HEK293T (cell line): ENCODE measurements around the gene DDX41.

ENCODE experiments used
- CTCF ChIA-PET: fragments of 350-600 bp; formaldehyde crosslinking; extraction: SDS; loops from one replicate; lab custom pipeline; 2021; ENCODE audit warnings: antibody characterized with exemption, inconsistent platforms; lab: Yijun Ruan, JAX
- POLR2A ChIA-PET: fragments of 350-600 bp; formaldehyde crosslinking; extraction: SDS; loops from one replicate; lab custom pipeline; 2020; ENCODE audit warnings: antibody characterized with exemption, inconsistent platforms; lab: Yijun Ruan, JAX
- DNase-seq: peaks from one replicate; pipeline ENCODE4 v3.0.0; 2012; ENCODE audit warnings: mixed read lengths; ENCODE audit errors: extremely low spot score
- ARNT ChIP-seq: fragments of 450-650 bp; IDR thresholded peaks from 2 replicates; pipeline ENCODE4 v1.6.1; 2017; ENCODE audit warnings: mild to moderate bottlenecking
- BHLHE40 ChIP-seq: fragments of 450-650 bp; IDR thresholded peaks from 2 replicates; pipeline ENCODE4 v1.6.1; 2016; ENCODE audit warnings: mild to moderate bottlenecking, moderate library complexity, borderline replicate concordance
- CTBP1 ChIP-seq: fragments of 450-650 bp; IDR thresholded peaks from 2 replicates; pipeline ENCODE4 v1.6.1; 2016; ENCODE audit warnings: borderline replicate concordance
- ELF4 ChIP-seq: fragments of 450-650 bp; IDR thresholded peaks from 2 replicates; pipeline ENCODE4 v1.6.1; 2017; ENCODE audit warnings: antibody characterized with exemption
- FOXA1 ChIP-seq: fragments of 450-650 bp; IDR thresholded peaks from 2 replicates; pipeline ENCODE4 v1.6.1; 2016; ENCODE audit warnings: mild to moderate bottlenecking
- FOXK2 ChIP-seq: fragments of 450-650 bp; IDR thresholded peaks from 2 replicates; pipeline ENCODE4 v1.6.1; 2016; ENCODE audit warnings: mild to moderate bottlenecking
- FOXM1 ChIP-seq: fragments of 450-650 bp; IDR thresholded peaks from 2 replicates; pipeline ENCODE4 v1.6.1; 2017; ENCODE audit warnings: mild to moderate bottlenecking, borderline replicate concordance
- HDGF ChIP-seq: fragments of 450-650 bp; IDR thresholded peaks from 2 replicates; pipeline ENCODE4 v1.6.1; 2017; ENCODE audit warnings: antibody characterized with exemption, borderline replicate concordance
- L3MBTL2 ChIP-seq: fragments of 450-650 bp; conservative IDR thresholded peaks from 2 replicates; pipeline ENCODE4 v1.6.1; 2016; ENCODE audit warnings: mild to moderate bottlenecking
- LEF1 ChIP-seq: fragments of 450-650 bp; IDR thresholded peaks from 2 replicates; pipeline ENCODE4 v1.6.1; 2017; ENCODE audit warnings: mild to moderate bottlenecking, borderline replicate concordance
- NFRKB ChIP-seq: fragments of 450-650 bp; IDR thresholded peaks from 2 replicates; pipeline ENCODE4 v1.6.1; 2016; ENCODE audit warnings: mild to moderate bottlenecking, moderate library complexity
- PKNOX1 ChIP-seq: fragments of 450-650 bp; IDR thresholded peaks from 2 replicates; pipeline ENCODE4 v1.6.1; 2016
- SP1 ChIP-seq: fragments of 450-650 bp; IDR thresholded peaks from 2 replicates; pipeline ENCODE4 v1.6.1; 2017
- SUZ12 ChIP-seq: fragments of 450-650 bp; IDR thresholded peaks from 2 replicates; pipeline ENCODE4 v1.6.1; 2016; ENCODE audit warnings: mild to moderate bottlenecking
- TARDBP ChIP-seq: fragments of 450-650 bp; IDR thresholded peaks from 2 replicates; pipeline ENCODE4 v1.6.1; 2016
- ZNF384 ChIP-seq: fragments of 450-650 bp; IDR thresholded peaks from 2 replicates; pipeline ENCODE4 v1.6.1; 2016

DDX41 gene

GRCh38 chr5:177514541-177514940 lies 2.2 kb downstream of the DDX41 start:
- TF ChIP-seq TARDBP (no peak), FOXM1 (no peak), ZNF384 (no peak), SP1 (no peak), HDGF (no peak), L3MBTL2 (no peak)
- ChIA-PET CTCF (interaction anchor here (1.4 kb wide), 1 partner anchor 59 kb away, joined by 3 read pairs; no protein-coding TSS in a partner anchor), POLR2A (no interaction called here)
- DNase-seq, result no peak

DNA sequence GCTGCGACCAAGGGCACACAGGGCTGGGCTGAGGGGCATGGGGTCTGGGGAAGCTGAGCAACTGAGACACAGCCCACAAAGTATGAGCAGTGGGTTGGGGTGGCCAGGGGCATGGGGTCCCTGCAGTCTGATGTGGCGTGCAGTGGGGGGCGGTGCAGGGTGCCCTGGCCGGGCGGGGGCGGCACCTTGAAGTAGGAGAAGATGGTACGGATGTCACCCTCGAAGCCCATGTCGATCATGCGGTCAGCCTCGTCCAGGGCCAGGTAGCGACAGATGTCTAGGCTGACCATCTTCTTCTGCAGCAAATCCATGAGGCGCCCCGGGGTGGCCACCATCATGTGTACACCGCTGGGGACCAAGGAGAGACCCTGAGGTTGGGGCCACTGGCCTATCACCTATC lies 3.3 kb downstream of the DDX41 start:
- TF ChIP-seq ZNF384 (no peak), TARDBP (no peak), FOXA1 (no peak), ELF4 (no peak), NFRKB (no peak), FOXK2 (no peak), ARNT (no peak), FOXM1 (no peak), CTBP1 (no peak), LEF1 (no peak), PKNOX1 (no peak), HDGF (no peak), SP1 (no peak), SUZ12 (no peak)
- ChIA-PET CTCF (no interaction called here), POLR2A (no interaction called here)
- no peak for DNase-seq

- POLR2A ChIA-PET, result no interaction called here
- CTCF ChIA-PET, result no interaction called here
- TF ChIP-seq ELF4 (no peak), ZNF384 (no peak), L3MBTL2 (no peak), CTBP1 (no peak), TARDBP (no peak), FOXK2 (no peak), SP1 (no peak), BHLHE40 (no peak), LEF1 (no peak), HDGF (no peak), FOXA1 (no peak), SUZ12 (no peak), NFRKB (no peak), ARNT (no peak), PKNOX1 (no peak)
Measured at GRCh38 chr5:177512736-177513380, 3.9 kb downstream of the DDX41 start.

GRCh38 chr5:177511796-177512675 lies 4.7 kb downstream of the DDX41 start:
- ChIA-PET POLR2A (no interaction called here), CTCF (interaction anchor here (1.5 kb wide), 2 partner anchors 11 to 55 kb away, joined by 3 to 5 read pairs; no protein-coding TSS in a partner anchor)
- TF ChIP-seq BHLHE40 (no peak), FOXK2 (no peak), SUZ12 (no peak), PKNOX1 (no peak), SP1 (no peak), ELF4 (no peak), FOXA1 (no peak), L3MBTL2 (no peak), ZNF384 (no peak), CTBP1 (no peak), ARNT (no peak), NFRKB (no peak), TARDBP (no peak), FOXM1 (no peak), LEF1 (no peak), HDGF (no peak)
- DNase-seq, result no peak

More at GRCh38 chr5:177512736-177513380, 3.9 kb downstream of the DDX41 start:
- DNase-seq, result no peak

DNA sequence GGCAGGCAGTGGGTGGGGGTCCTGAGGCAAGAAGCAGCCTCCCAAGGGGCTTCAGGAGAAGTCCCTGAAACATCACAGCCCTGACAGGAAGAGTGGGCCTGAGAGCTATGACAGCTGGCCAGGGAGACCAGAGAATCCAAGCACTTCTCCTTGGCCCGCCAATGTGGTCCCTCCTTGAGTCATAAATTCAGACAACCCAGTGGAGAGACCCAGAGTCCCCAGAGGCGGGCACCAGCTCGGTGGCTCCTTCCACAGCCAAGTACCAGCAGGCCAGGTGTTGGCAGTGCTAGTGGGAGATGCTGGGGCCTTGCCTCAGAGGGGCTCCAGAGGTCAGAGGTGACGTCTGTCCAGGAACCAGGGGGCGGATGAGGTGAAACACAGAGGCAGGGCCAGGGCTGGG lies 5.6 kb downstream of the DDX41 start:
- TF ChIP-seq ELF4 (no peak), FOXK2 (no peak), TARDBP (no peak), FOXM1 (no peak), SP1 (no peak), ARNT (no peak), SUZ12 (no peak), LEF1 (no peak)
- CTCF ChIA-PET, result interaction anchor here (1.5 kb wide), 2 partner anchors 10 to 54 kb away, joined by 3 to 5 read pairs; no protein-coding TSS in a partner anchor

More for the DNA sequence above, 5.6 kb downstream of the DDX41 start:
- POLR2A ChIA-PET, result interaction anchor here (1.0 kb wide), 1 partner anchor 14 kb away, joined by 5 read pairs; the partner anchor contains the start of gene PDLIM7
- no peak for DNase-seq
